GM19193 (cell line): Measurements from ENCODE around the gene FBXW5.

Experiments used
- POLR2A ChIP-seq: IDR thresholded peaks from 4 replicates; pipeline ENCODE4 v1.6.1; 2011; ENCODE audit not compliant: insufficient read depth, insufficient read length; ENCODE audit errors: extremely low read depth

The FBXW5 gene

GRCh38 chr9:136925414-136926153, 19.0 kb downstream of the FBXW5 start:
- TF ChIP-seq POLR2A, result no peak

- TF ChIP-seq POLR2A, result no peak
These were observed 20.7 kb downstream of the FBXW5 start for GRCh38 chr9:136923881-136924280.

- TF ChIP-seq POLR2A, result no peak
These were observed 22.0 kb downstream of the FBXW5 start for GRCh38 chr9:136922540-136922939.

- no peak for TF ChIP-seq POLR2A
These were observed 22.8 kb downstream of the FBXW5 start for GRCh38 chr9:136921718-136922117.

GRCh38 chr9:136921307-136921706, 23.2 kb downstream of the FBXW5 start:
- no peak for TF ChIP-seq POLR2A

GRCh38 chr9:136920734-136921231, 23.8 kb downstream of the FBXW5 start:
- TF ChIP-seq POLR2A, result no peak

GRCh38 chr9:136920069-136920468, 24.5 kb downstream of the FBXW5 start:
- TF ChIP-seq POLR2A, result no peak

- TF ChIP-seq POLR2A, result no peak
These were observed 26.6 kb downstream of the FBXW5 start for GRCh38 chr9:136917902-136918301.

GRCh38 chr9:136916330-136917184, 28.0 kb downstream of the FBXW5 start:
- no peak for TF ChIP-seq POLR2A

- no peak for TF ChIP-seq POLR2A
These were observed 28.8 kb downstream of the FBXW5 start for GRCh38 chr9:136915632-136916329.

GRCh38 chr9:136913701-136914438, 30.7 kb downstream of the FBXW5 start:
- TF ChIP-seq POLR2A, result no peak

GRCh38 chr9:136910901-136911245, 33.7 kb downstream of the FBXW5 start:
- no peak for TF ChIP-seq POLR2A

GRCh38 chr9:136910197-136910900, 34.2 kb downstream of the FBXW5 start:
- no peak for TF ChIP-seq POLR2A

- TF ChIP-seq POLR2A, result no peak
These were observed 37.3 kb downstream of the FBXW5 start for GRCh38 chr9:136907011-136907914.

- TF ChIP-seq POLR2A, result no peak
These were observed 38.3 kb downstream of the FBXW5 start for GRCh38 chr9:136906266-136906665.
